Kasumi-1 (cell line): ENCODE results near the gene ARID5B.

Source experiments
- DNase-seq, 2 experiments: peaks; one replicate each; lab custom pipeline; 2025; lab: John Stamatoyannopoulos, UW

The ARID5B gene

DNA sequence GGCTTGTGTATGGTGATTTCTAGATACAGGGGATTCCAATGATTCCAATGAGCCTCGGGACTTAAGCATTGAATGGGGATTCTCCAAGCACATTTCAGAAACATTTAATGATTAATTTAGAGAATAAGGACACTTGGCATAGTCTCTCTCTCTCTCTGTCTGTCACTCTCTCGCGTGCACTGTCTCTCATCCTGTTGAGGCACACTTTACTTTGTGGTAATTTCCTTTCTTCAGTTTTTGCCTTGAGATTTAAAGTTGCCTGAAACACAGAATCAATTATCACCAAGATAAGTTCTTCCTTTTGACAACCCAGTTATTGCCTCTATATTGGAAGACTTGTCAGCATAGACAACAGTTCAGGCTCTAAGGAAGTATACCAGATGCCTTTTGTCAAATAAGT is 131.6 kb downstream of the ARID5B start:
- DNase-seq, result no peak

DNA sequence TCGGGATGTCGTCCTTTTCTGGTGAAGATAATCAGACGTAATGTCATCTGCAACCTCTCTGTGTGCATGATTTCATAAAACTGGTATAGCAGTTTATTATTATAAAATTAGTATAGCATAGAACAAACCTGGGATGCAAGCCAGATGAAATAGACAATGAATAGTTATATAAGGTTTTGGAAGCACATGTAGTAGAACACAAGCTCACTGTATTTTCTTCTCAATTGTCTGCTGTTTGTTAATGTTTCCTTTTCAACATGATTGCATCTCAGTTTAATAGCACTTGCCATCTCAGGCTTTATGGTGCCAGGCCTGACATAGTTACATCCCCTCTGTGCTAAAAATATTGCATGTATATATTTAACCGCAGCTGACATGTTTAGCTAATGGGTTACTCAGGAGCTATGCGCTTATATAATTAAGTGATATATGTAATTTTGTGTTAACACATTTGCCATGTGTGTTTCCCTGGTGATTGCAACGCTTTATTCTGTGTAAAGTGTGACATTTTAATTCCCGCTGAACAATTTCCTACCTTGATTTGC is 132.7 kb downstream of the ARID5B start:
- DNase-seq, result no peak

DNA sequence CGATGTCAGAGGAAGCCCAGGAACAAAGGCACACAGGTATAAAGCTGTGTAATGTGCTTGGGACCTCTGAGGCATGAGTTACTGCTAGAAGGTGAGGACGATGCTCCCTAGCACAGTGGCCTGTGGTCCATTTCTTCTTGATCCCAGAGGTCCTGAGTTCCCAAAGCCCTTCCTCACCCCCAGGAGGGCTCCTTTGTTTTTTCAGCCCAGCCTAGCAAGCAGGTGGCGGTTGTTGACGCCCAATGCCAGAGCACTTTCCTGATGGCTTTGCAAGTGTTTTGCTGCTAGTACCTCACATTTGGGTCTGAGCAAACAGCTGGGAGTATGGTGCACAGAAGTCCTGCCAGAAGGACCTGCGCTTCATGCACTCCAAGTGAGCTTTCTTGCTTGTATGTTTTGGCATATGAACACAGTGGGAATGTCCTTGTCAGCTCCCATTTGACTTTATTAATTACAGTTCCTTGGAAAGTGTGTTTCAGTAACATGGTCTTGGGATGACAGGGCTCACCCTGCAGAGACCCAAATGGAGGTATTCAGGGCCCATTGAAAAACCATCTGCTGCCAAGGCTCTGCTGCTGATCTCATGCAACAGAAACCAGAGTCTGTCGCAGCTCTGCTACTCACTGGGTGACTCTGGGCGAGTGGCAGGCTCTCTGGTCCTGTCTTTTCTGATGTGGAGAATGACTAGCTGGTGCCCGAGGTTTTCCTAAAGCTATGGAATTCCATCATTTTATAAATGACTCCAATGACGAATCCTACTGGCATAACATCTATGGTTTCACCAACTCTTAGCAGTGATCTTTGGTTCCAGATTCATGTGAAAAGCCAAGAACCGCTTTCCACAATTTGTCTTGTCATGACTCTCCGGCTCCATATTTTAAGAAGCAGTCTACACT is 134.9 kb downstream of the ARID5B start:
- no peak for DNase-seq

DNA sequence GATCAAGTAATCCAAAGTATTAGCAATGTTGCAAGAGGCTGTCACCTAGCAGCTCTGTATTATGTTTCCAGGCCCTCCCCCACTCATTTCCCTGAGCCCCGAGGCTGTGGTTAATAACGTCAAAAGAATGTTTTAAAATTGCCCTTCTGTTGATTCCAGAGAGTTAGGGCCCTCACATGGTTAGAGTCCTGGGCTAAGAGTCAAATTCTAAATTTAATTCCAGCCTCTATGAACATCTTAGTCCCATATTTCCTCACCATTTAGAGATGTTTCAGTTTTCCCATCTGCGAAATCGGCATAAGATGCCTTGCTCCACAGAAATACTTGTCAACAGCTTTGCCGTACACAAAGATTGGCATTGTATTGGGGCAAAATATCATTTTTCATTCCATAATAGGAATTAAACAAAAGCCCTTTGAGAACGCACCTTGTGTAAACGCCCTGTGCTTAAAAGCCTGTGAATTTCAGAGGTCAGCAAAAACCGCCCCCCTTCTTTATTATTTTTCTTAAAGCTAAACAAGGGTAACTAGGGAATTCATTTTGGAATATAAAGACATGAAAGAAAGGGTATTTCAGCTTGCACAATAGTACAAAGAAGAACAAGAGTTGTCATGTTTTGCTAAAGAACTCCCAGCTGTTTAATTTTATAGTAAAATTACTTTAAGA is 135.8 kb downstream of the ARID5B start:
- no peak for DNase-seq

DNA sequence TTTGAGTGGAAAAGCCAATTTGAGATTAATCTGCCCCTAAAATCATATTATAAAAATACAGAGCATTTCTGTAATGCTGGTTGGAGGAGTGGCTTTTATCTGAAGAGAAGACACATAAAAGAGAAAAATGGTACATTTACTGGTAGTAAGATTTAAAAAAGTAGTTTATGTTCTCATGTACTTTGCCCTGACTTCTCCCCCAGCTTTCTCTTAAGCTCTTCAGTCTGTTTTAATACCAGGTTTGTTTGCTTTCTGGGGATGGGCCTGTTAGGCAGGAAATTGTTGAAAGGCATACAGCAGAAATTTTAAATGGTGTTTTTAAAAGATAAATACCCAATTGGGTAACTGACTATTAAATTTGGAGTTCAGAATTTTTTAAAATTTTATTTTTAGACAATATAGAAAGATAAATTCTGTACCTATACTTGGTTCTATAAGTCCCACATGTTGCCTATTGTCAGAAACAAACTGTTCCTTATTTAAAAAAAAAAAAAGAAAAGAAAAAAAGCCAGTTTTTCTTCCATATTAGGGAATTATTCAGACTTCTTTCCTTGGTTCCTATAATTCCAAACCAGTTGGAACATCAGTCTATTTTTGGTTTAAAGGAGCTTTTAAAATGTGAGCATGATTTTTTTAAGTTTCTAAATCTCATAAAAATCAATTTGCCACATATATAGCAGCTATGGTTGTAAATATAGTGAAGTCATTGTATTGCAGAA is 136.6 kb downstream of the ARID5B start:
- DNase-seq, result no peak

DNA sequence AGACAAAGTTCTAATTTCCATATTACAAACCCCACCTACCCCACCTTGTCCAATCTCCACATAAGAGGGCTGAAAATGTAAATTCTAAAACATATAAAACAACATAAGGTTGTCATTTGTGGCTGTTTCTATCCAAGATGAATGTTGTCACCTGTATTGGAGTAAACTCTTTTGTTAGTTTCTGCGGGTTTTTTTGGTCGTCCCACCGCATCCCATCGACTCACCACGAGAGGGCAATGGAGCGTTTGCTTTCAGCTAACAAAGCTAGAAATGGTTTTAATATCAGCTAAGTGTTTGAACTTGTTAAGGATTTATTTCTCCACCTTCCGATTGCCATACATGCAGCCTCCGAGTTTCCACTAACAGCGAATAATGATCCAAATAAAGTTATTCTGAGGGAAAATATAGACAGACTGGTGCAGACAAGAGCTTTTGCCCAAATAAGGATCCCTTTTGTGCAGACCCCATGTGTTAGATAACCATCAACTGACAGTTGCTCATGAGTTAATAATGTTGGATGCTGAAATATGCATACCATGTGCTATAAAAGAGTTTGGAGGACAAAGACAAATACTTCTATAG is 137.2 kb downstream of the ARID5B start:
- peak; percentile 78 to 82 for DNase-seq

DNA sequence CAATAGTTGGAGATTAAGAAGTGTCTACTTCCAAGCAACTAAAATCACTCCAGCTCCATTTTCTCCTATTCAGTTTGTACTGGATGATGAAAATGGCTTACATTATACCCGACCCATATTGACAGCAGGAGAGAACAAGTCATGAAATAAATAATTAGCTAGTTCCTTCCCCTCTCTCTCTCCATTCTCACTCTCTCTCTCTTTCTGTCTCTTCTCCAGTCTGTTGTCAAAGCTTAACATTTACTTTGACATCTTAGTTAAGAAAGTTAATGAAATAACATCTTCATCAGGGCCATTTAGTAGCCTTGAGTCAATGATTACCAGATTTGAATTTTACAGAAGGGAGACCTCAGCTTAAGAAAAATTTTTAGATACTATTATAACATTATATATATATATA is 138.5 kb downstream of the ARID5B start:
- DNase-seq, result no peak

DNA sequence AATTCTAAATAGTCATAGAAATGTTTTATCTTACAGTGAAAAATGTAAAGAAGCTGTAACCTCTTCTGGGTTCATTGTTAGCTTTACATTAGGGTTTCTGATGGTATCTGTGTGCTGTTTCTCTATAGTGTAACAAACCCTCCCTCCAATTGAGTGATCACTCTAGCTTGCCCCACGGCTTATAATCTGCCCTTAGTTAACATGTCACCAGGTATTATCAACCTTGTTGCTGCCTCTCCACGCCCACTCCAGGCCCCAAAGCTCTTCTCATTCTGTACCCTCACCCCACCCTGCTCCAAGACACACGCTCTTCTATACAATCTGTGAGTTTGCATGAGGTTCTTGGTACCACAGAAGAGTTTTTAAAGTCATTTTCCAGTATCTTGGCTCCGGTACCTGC is 139.4 kb downstream of the ARID5B start:
- no peak for DNase-seq

DNA sequence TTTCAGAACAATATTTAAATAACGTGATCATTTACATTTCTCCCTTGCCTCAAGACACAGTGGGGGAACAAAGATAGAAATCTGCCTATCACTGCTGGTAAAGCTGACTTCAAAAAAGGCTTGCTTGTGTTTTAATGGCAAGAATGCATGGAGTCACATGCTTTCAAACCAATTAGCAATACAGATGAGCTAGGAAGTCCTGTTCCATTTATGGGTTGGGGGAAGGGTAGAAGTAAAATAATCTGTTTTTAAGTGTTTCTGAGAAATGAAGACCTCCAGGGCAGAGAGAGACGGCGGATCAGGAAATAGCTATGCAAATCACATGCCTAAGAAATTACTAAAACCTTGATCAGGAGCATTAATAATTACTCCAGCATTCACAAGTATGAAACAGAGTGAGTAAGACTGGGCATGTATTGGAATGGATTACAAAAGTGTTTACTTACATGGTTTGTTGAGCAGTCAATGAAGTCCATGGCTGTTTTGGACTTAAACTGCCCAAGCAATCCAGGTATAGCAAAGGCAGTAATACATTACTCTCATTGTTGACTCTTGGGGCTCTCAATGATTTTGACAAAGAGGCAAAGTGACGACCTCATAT is 142.0 kb downstream of the ARID5B start:
- DNase-seq, result no peak

DNA sequence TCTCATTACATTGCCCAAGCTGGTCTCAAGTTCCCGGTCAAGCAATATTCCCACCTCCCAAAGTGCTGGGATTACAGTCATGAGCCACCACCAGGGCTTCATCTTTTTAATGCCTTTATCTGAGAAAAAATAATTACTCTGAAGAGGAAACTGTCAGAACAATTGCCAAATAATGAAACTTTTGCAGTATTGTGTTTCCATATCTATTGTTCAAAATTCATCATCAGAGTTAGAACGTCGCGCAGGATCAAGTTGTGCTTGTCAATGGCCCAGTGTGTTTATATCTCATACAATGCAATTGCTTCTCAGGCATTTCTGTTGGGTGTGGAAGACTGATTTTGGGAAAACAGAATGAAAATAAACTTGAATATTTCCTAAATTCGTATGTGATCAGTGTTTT is 143.1 kb downstream of the ARID5B start:
- no peak for DNase-seq

DNA sequence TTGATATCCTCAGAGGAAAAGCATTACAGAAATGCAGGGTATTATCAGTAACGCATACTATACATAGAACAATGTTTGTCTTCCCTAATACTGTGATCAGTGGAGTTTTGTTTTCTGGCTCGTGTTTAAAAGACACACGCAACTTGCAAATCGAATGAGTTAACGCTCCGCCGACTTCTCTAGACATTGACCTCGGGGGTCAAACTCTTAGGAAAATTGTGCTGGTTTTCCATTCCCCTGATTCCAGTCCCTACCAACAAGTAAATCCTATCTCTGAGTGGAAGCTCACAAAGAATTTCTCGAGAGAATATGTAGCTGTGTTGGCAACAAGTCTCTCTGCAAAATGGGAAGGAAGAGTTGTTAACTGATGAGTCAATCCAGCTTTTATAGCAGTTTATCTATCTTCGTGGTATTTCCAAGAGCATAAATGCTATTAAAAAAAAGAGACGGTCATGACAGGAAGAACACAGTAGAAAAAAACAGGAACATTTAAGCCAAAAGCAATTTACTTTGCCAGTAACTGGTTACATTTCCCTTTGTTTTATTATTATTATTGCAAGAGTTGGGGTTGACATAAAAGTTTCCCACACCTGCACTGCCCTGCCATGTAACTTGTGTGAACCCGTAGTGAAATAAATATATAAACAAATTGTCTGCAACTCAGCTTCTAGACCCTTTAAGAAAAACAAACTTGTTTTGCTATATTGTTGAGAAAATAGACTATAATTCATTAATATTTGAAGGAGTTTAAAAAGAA is 144.4 kb downstream of the ARID5B start:
- peak; percentile 63 to 66 for DNase-seq

DNA sequence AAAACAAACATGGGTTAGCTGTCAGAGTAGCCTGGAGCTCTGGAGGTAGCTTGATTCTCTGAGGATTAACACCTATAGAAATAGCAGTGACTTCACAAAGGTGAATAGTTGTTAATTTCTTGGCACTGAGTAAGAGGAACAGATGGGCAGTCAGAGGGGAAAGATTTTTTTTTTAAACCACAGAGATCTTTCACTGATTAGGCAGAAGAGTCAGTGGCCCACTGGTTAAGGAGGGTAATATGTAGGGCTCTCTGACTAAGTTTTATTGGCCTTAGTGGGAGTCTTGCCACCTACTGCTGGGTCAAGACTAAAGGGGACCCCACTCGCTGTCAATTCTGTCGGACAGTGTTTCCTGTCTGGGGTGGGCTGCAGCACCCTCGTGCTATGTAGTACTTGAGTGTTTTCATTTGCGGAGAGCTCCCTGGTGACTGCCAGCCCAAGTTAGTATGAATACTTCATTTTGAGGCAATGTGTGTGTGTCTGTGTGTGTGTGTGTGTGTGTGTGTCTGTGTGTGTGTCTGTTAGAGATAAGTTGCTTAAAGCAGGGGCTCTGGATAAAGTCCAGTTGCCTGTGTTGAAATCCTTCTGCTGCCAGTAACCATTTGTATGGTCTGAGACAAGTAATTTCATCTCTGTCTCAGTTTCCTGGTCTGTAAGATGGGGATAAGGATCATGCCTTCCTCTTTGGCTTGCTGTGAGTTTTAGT is 145.2 kb downstream of the ARID5B start:
- peak; percentile 47 to 64 for DNase-seq

DNA sequence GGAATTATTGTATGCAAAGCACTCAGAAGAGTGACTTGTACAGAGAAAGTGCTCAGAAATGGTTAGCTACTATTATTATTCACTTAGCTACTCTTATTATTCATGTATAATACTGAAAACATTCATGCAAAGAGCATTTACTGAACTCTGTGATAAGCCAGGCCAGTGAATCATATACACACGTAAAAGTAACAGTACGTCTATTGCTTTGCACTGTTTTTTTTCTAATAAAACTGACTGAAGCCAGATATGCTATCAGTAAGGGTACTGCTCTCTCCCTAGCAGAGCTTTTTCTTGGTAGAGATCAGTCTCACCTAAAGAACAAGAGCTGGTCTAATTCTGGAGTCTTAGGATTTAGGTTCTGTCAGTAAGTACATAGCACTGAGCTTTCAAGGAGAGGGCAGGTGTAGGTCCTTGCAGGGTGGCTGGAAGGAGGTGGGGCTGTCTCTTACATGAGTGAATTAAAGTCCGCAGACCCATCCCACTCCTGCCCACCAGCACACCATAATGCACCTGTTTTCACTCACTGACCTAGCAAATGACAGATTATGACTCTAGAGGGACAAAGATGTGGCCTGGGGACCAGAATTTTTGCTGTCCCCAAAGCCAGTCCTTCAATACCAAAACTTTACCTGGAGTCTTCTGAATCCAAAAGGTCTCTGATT is 145.9 kb downstream of the ARID5B start:
- DNase-seq, result no peak

DNA sequence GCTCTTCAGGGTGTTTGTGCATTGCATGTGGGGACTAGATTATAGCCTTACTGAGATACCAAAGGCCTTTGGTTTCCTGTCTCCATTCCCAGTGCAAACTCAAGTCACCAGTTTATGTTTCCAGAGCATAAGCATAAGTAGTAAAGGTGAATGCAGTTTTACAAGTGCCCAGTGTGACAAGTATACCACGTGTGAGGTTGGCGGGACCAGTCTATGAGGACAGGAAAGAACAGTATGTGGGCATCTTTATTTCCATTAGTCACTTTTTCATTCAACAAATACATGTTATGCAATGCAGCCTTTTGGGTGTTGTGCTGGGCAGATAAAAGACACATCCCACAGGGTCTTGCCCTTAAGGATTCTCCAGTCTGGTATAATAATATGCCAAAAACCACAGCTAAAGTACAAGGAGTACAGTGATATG is 146.5 kb downstream of the ARID5B start:
- no peak for DNase-seq

DNA sequence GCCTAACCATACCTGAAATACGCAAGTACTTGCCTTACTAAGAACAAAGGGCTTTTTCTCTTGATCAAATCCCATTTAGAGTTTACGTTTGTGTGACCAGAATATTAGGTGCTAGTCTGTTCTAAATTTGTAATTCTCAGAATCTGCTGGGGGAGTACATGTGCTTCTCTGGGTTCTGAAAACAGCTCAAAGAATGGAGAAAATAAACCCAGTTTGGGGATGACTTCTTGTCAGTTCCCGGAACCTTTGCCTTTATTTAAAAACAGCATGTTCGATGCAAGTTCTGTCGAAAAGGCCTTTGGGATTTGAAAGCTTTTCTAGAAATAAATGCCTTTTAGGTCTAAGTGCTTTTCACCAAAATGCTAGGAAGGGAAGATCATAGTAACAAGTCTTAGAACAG is 147.0 kb downstream of the ARID5B start:
- no peak for DNase-seq

DNA sequence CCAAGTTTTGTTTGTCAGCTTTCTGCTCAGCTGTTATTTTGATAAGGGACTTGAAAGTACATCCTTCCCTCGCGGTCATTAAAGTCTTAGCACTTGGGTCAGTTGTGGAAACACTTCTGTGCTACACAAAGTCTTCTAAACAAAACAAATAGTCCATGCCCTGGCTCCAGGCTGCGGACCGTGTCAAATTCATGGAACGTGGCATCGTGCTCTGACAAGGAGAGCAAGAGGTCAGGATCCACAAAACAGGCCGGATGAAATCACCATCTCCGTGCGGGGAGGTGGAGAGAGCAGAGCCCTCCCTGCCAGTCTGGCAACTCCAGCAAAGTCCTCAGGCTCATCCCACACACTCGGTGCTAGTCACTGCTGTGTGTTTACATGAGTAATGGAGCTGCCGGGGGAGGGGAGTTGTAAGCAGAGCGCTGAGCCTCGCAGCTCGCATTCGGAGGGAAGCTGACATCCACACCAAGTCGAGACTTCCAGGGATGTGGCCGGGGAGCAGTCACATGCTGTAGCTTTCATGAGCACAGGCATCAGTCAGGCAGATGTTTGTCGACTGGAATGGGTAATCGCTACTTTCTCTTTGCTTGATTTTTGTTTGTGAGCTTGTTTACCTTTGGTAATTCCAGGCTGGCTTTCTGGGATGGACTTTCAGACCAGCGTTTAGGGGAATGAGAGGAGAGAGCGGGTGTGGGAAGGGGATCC is 147.6 kb downstream of the ARID5B start:
- no peak for DNase-seq

DNA sequence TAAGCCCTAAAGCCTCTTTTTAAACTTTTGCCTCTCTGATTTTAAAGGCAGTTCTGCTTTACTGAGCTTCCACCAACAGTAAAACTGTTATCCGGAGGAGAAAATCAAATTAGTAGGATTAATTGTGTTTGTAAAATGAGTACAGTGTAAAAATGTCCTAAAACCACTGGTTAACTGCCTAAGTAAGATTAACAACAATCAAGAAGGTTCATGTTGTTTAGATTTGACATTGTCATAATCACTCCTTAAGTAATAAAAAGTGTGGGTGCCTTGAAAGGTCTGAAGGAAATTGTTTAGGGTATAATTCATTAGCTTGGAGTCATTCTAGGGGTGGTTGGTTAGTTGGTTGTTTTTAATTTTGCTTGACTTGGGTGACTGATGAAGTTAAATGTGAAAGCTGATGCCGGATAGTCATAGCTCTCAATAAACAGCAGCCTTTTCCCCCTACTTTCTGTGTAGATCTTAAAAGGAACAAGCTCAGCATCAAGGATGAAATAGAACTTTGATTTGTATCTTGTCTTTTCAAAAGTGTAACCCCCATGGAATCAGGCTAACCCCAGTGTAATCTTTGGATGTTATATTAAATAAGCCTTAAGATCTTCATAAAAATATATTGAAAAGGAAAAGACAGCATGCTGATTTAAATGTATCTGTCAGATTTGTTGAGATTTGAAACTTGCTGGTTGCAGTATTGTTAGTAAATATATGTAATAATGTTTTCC is 148.3 kb downstream of the ARID5B start:
- no peak for DNase-seq

DNA sequence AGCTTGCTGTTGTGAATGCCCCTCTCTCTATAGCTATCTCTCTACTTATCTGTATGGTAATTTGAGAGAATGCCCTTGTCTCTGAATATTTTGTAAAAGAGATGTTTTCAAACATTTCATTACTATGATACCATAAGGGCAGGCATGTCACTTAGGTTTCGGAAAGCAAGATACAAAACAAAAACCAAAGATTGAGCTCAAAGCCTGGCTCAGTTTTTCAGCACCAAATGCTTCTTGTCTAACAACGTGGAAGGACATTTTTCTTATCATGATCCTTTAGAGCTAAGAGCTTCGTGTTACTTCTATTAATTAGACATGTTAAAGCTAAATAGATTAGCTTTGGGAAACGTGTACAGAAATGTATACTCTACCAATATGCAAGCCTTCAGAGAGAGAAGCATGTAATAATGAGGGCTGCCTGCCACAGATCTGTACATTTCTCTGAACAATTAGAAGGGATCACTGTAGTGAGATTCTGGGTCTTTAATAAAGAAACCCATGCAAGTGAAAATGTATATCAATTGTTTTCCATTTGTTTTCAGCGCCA is 148.9 kb downstream of the ARID5B start:
- DNase-seq, result no peak
